Activated T-cell treated with anti-CD3 and anti-CD28 coated beads, Interleukin-2, amount 50 U/mL, for 48 hours (primary cell): ENCODE data around the gene COL24A1.
"Not testable (repeated sequence)": the region's sequence is repeated elsewhere in the genome, so short reads cannot be mapped to it uniquely, and the experiment has no call there.

Experiments used
- DNase-seq, 2 experiments: peaks; one replicate each; pipeline ENCODE4 v3.0.0-alpha.2; 2020

COL24A1 gene

GRCh38 chr1:86152887-86153286, 3.7 kb downstream of the COL24A1 start:
- no peak for DNase-seq

DNA sequence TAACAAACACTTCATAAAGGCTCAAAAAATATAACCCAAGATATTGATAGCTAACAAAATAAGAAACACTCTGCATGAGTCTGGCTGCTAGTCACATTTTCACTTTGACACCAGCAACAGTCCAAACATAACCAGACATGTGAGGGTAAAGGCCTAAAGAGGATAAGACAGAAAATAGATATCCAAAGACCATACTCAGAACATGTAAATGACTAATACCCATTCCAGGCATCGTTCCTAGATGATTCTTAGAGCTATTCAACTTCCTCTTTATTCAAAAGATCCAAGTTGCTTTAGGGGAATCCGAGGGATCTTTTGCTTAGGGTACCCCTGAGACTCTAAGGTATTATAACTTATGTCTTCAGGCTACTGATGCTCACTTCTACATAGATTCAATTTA, 5.1 kb downstream of the COL24A1 start:
- DNase-seq = no peak

DNA sequence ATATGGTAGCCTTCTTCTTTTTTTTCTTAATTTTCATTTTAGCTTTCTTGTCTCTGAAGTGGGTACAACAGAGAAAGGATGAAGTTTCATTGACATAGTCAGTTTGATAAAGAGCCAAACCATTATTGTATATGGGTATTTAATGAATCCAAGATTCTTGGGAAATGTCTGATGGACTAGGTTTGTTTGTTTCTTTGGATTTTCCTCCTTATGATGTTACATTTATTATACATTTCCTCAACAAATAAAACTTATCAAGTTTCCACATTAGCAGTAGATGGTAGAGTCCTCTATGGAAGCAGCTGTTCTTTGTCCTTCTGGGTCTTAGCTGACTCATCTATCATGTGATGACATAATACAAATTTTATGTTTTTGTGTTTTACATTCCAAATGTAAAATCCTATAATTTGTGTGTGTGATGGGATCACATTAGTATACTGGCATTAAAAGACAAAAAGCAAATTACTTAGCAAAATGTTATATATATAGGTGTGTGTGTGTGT, 6.0 kb downstream of the COL24A1 start:
- no peak for DNase-seq

- no peak for DNase-seq
Measured at GRCh38 chr1:86149591-86149990, 7.0 kb downstream of the COL24A1 start.

GRCh38 chr1:86147755-86148154, 8.8 kb downstream of the COL24A1 start:
- no peak for DNase-seq

DNA sequence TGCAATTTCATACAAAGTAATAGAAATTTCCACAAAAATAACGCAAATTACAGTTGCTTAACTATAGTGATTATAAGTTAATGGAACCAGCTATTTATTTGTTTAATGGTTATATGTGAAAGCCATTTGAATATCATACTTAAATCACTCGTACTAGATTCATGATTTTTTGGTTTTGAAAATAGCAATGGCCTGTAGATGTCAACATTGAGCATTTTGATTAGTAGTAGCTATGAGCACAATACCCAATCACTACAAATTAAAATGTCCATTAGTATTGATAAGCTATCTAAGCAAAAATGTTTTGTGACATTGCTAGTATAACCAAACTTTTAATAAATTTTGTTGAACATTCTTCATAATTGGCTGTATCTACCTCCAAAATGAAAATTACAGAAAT, 10.0 kb downstream of the COL24A1 start:
- no peak for DNase-seq

- DNase-seq = no peak
Measured at GRCh38 chr1:86140281-86140880, 16.2 kb downstream of the COL24A1 start.

- DNase-seq = no peak
Measured at GRCh38 chr1:86138746-86139145, 17.8 kb downstream of the COL24A1 start.

DNA sequence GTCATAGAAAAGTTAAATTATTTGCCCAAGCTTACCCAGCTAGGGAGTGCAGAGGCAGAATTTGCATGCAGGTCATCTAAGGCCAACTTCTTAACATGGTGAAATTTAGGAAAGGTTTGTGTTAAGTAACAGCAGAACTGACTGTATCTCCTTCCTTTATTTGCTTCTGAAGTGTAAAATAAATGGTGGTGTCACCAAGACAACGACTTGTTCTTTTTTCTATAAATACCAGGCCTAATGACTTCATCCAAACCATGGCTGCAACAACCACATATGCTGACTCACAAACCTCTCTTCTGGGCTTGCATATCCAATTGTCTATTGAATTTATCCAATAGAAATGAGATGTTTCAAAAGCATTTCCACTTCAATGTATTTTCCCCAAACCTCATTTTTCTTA, 19.1 kb downstream of the COL24A1 start:
- no peak for DNase-seq

GRCh38 chr1:86119214-86119764, 37.3 kb downstream of the COL24A1 start:
- DNase-seq = no peak

DNA sequence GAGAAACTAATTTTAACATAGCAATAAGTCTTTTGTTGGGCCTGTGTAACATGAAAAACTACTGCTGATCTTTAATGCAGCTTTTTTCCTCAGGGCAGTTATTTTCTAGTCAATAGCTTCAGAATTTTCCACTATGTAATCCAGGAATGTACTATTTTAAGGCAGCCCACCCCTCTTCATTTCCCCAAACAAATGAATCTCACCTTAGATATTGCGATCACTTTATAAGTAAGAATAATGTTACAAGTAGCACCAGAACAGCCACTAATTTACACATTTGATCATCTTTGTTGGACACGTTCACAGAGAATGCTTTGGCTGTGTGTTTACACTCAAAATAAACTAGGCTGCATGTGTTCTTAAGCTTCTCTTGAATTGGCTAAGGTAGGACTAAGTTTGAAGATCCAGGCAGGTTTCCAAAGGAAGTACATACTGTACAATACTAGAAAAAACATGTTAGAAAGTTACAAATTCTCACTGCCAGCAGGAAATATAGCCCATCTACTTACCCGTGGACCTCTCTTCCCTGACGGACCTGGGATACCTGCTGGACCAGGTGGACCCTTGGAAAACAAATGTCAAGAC, 41.7 kb downstream of the COL24A1 start:
- no peak for DNase-seq

GRCh38 chr1:86114236-86114635, 42.3 kb downstream of the COL24A1 start:
- no peak for DNase-seq

GRCh38 chr1:86111590-86111989, 45.0 kb downstream of the COL24A1 start:
- not testable (repeated sequence) for DNase-seq

- DNase-seq = no peak
Measured at GRCh38 chr1:86110451-86111129, 46.0 kb downstream of the COL24A1 start.

DNA sequence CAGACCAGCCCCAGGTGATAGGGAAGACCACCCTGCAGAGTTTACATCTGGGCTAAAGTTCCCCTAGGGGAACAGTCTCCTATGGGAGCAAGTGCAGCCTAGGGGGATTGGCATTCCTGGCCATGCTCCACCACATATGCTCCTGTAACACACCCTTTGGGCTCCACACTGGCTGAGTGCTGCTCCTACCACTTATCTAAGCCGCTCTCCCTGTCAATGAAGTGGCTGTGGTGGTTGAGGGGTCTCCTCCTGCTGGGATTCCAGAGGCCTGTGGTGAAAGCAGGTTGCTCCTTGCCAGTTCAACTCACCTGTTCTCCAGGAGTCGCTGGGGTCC, 51.1 kb downstream of the COL24A1 start:
- DNase-seq = no peak

- DNase-seq = no peak
Measured at GRCh38 chr1:86104606-86105532, 51.7 kb downstream of the COL24A1 start.

- DNase-seq = no peak
Measured at GRCh38 chr1:86101616-86102015, 55.0 kb downstream of the COL24A1 start.

DNA sequence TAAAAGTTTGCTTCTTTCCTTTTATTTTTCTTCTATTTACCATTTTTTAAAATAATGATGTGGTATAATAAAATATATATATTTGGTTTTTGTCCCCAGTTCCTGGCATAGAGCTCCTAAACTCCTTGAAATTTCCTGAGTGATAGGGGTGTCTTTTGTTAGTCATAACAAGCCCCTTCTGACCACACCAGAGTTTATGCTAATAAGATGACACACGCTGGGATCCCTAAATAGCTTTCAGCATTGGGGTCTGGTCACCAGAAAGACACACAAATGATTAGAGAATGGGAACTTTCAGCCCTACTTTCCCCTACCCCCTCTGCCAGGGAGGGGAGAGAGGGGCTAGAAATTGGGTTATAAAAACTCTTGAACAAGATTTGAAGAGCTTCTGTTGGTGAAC, 56.2 kb downstream of the COL24A1 start:
- DNase-seq = no peak

- no peak for DNase-seq
Measured at GRCh38 chr1:86089765-86090164, 66.8 kb downstream of the COL24A1 start.

DNA sequence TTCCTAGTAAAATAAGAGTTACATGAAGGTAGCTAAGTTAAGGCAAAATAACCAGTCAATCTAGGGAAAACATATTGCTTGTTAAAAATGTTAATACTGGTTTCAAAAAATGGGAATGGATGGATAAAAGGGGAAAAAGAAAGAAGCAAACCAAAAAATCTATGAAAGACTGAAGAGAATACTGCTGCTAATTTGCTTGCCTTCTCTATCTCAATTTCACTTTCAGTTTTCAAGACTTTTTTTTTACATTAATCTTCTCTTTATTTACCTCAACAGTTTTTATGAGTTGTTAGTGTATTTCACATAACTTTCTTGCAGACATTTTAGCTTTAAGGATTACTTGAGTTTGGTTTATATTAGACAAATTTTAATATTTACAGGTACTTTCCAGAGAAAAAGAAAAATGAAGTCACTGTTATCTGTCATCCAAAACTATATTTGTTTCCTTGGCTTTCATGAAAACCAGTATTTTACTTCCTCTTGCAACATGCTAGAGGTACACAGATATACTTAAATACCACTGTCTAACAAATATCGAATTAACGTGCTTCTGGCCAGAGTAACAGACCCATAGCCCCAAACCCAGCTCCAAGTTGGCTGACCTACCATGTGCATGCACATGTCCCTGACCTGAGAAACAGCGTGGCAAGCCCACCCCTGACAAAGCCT, 70.7 kb downstream of the COL24A1 start:
- no peak for DNase-seq

DNA sequence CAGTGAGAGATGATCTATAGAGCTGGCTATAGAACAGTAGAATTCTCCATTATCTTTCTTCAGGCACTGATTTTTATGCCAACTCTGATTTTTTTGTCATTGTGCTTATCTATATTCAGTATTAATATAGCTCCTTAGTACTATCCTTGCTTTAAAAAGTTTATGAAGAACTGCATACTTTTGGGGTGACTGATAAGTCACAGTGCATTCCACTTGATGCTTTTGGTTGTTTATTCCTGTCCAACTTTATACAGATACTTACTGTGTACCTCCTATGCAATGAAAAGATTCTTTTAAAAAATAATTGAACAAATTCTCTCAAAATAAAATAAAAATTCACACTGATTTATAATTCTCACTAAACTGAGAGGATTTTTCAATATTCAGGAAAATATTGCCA, 71.6 kb downstream of the COL24A1 start:
- no peak for DNase-seq

- DNase-seq = no peak
Measured at GRCh38 chr1:86082183-86082582, 74.4 kb downstream of the COL24A1 start.

DNA sequence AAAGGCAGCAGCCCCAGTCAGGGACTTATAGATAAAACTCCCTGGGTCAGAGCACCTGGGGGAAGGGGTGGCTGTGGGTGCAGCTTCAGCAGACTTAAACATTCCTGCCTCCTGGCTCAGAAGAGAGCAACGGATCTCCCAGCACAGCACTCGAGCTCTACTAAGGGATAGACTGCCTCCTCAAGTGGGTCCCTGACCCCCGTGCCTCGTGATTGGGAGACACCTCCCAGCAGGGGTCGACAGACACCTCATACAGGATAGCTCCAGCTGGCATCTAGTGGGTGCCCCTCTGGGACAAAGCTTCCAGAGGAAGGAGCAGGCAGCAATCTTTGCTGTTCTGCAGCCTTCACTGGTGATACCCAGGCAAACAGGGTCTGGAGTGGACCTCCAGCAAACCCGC, 84.1 kb downstream of the COL24A1 start:
- not testable (repeated sequence) for DNase-seq
